Central memory CD8-positive, alpha-beta T cell (primary cell): ENCODE results near the gene SHANK1.

Experiments
- ATAC-seq: fragments of 150-1000 bp; cut with Tn5 transposase; replicated peaks from 2 replicates; pipeline ENCODE4 v1.10.0; 2022; ENCODE audit warnings: mild to moderate bottlenecking, moderate FRiP score, moderate number of reproducible peaks; ENCODE audit not compliant: poor library complexity, severe bottlenecking; ENCODE audit errors: extremely low read depth
- DNase-seq, 2 donors: peaks; one replicate each; pipeline ENCODE4 v3.0.0; 2021; ENCODE audit warnings: low spot score in 2 of 2
- H3K27ac Mint-ChIP-seq: one replicate; pipeline ENCODE4 v1.8.0; 2022; ENCODE audit warnings: low read depth, mild to moderate bottlenecking, moderate library complexity, mixed read lengths
- H3K27me3 Mint-ChIP-seq: one replicate; pipeline ENCODE4 v1.8.0; 2022; ENCODE audit warnings: mixed read lengths
- H3K36me3 Mint-ChIP-seq: one replicate; pipeline ENCODE4 v1.8.0; 2022; ENCODE audit warnings: mild to moderate bottlenecking, moderate library complexity, mixed read lengths; ENCODE audit not compliant: insufficient read depth
- H3K4me1 Mint-ChIP-seq: one replicate; pipeline ENCODE4 v1.8.0; 2022; ENCODE audit warnings: mixed read lengths
- H3K4me3 Mint-ChIP-seq: one replicate; pipeline ENCODE4 v1.8.0; 2022; ENCODE audit warnings: mild to moderate bottlenecking, moderate library complexity, mixed read lengths
- H3K9me3 Mint-ChIP-seq: one replicate; pipeline ENCODE4 v1.8.0; 2022; ENCODE audit warnings: mixed read lengths

The SHANK1 gene

GRCh38 chr19:50717026-50717723, 2.4 kb downstream of the SHANK1 start:
- Mint-ChIP-seq H3K4me3 (peak overlapping the region; percentile 42), H3K9me3 (no peaks in the 10 kb centered on the region), H3K4me1 (peaks cover 19% of the 10 kb centered on the region), H3K36me3 (no peaks in the 10 kb centered on the region), H3K27ac (no peak overlapping the region), H3K27me3 (peaks cover 83% of the 10 kb centered on the region)
- no peak for DNase-seq
- ATAC-seq = no peak

GRCh38 chr19:50716178-50717025, 3.2 kb downstream of the SHANK1 start:
- Mint-ChIP-seq H3K27me3 (peaks cover 83% of the 10 kb centered on the region), H3K4me3 (no peak overlapping the region), H3K9me3 (no peaks in the 10 kb centered on the region), H3K4me1 (peaks cover 19% of the 10 kb centered on the region), H3K36me3 (no peaks in the 10 kb centered on the region), H3K27ac (no peak overlapping the region)
- ATAC-seq (no peak), DNase-seq (no peak)

- Mint-ChIP-seq H3K27ac (no peak overlapping the region), H3K4me3 (no peak overlapping the region), H3K27me3 (peaks cover 83% of the 10 kb centered on the region), H3K36me3 (no peaks in the 10 kb centered on the region), H3K9me3 (no peaks in the 10 kb centered on the region), H3K4me1 (peaks cover 10% of the 10 kb centered on the region)
- no peak for DNase-seq
- no peak for ATAC-seq
These were observed 5.9 kb downstream of the SHANK1 start for GRCh38 chr19:50713556-50714236.

GRCh38 chr19:50712833-50713232, 6.8 kb downstream of the SHANK1 start:
- Mint-ChIP-seq H3K4me1 (peaks cover 10% of the 10 kb centered on the region), H3K27me3 (peaks cover 80% of the 10 kb centered on the region), H3K4me3 (no peak overlapping the region), H3K27ac (no peak overlapping the region), H3K36me3 (no peaks in the 10 kb centered on the region), H3K9me3 (no peaks in the 10 kb centered on the region)
- no peak for DNase-seq
- ATAC-seq = no peak

GRCh38 chr19:50711805-50712204, 7.8 kb downstream of the SHANK1 start:
- no peaks in the 10 kb centered on the region for H3K36me3 Mint-ChIP-seq
- no peak overlapping the region for H3K4me3 Mint-ChIP-seq
- ATAC-seq = no peak
- no peak for DNase-seq
- no peaks in the 10 kb centered on the region for H3K9me3 Mint-ChIP-seq
- H3K27ac Mint-ChIP-seq = no peak overlapping the region
- peaks cover 70% of the 10 kb centered on the region for H3K27me3 Mint-ChIP-seq
- H3K4me1 Mint-ChIP-seq = peaks cover 10% of the 10 kb centered on the region

GRCh38 chr19:50711196-50711595, 8.4 kb downstream of the SHANK1 start:
- no peak overlapping the region for H3K4me3 Mint-ChIP-seq
- no peak overlapping the region for H3K27ac Mint-ChIP-seq
- no peak for ATAC-seq
- H3K4me1 Mint-ChIP-seq = peaks cover 10% of the 10 kb centered on the region
- no peaks in the 10 kb centered on the region for H3K36me3 Mint-ChIP-seq
- H3K27me3 Mint-ChIP-seq = peaks cover 71% of the 10 kb centered on the region
- no peak for DNase-seq
- no peaks in the 10 kb centered on the region for H3K9me3 Mint-ChIP-seq

GRCh38 chr19:50710612-50711011, 9.0 kb downstream of the SHANK1 start:
- Mint-ChIP-seq H3K27ac (no peak overlapping the region), H3K36me3 (no peaks in the 10 kb centered on the region), H3K4me3 (no peak overlapping the region), H3K27me3 (peaks cover 70% of the 10 kb centered on the region), H3K9me3 (no peaks in the 10 kb centered on the region), H3K4me1 (peaks cover 10% of the 10 kb centered on the region)
- ATAC-seq (no peak), DNase-seq (no peak)

GRCh38 chr19:50710094-50710493, 9.5 kb downstream of the SHANK1 start:
- ATAC-seq (no peak), DNase-seq (no peak)
- H3K27me3 Mint-ChIP-seq = peaks cover 69% of the 10 kb centered on the region

GRCh38 chr19:50708179-50708879, 11.3 kb downstream of the SHANK1 start:
- Mint-ChIP-seq H3K27me3 (peaks cover 68% of the 10 kb centered on the region), H3K4me3 (no peak overlapping the region), H3K36me3 (no peaks in the 10 kb centered on the region), H3K9me3 (no peaks in the 10 kb centered on the region), H3K4me1 (peaks cover 9% of the 10 kb centered on the region), H3K27ac (no peak overlapping the region)
- ATAC-seq (no peak), DNase-seq (no peak)

More at GRCh38 chr19:50710094-50710493, 9.5 kb downstream of the SHANK1 start:
- Mint-ChIP-seq H3K4me1 (peaks cover 10% of the 10 kb centered on the region), H3K4me3 (no peak overlapping the region), H3K36me3 (no peaks in the 10 kb centered on the region), H3K27ac (no peak overlapping the region), H3K9me3 (no peaks in the 10 kb centered on the region)

GRCh38 chr19:50706387-50706786, 13.2 kb downstream of the SHANK1 start:
- no peaks in the 10 kb centered on the region for H3K4me1 Mint-ChIP-seq
- no peak for ATAC-seq
- H3K36me3 Mint-ChIP-seq = no peaks in the 10 kb centered on the region
- no peak overlapping the region for H3K4me3 Mint-ChIP-seq
- no peak for DNase-seq
- peaks cover 55% of the 10 kb centered on the region for H3K27me3 Mint-ChIP-seq
- H3K9me3 Mint-ChIP-seq = no peaks in the 10 kb centered on the region
- H3K27ac Mint-ChIP-seq = no peak overlapping the region

GRCh38 chr19:50705422-50706019, 14.1 kb downstream of the SHANK1 start:
- no peaks in the 10 kb centered on the region for H3K4me1 Mint-ChIP-seq
- H3K9me3 Mint-ChIP-seq = no peaks in the 10 kb centered on the region
- DNase-seq (no peak), ATAC-seq (no peak)
- no peak overlapping the region for H3K4me3 Mint-ChIP-seq
- H3K27me3 Mint-ChIP-seq = peaks cover 50% of the 10 kb centered on the region
- H3K36me3 Mint-ChIP-seq = no peaks in the 10 kb centered on the region
- H3K27ac Mint-ChIP-seq = no peak overlapping the region
